Ascending aorta (tissue), 2 donors: ENCODE data around the gene PPFIA3. TPM values are rescaled to one million over a fixed set of nuclear protein-coding genes. Genes with fewer than 3 reads are reported as not detected.

Source experiments
- DNase-seq, 2 donors: peaks; one replicate each; pipeline ENCODE4 v3.0.0-alpha.2; 2019; ENCODE audit warnings: low spot score in 2 of 2
- H3K27ac ChIP-seq, 2 donors: fragments of 200-600 bp; sonication (generic); one replicate each; pipeline ENCODE4 v1.5.1; 2016 to 2017; ENCODE audit warnings: mild to moderate bottlenecking in 1 of 2
- H3K27me3 ChIP-seq: fragments of 200-600 bp; sonication (generic); one replicate; pipeline ENCODE4 v1.5.1; 2017
- H3K36me3 ChIP-seq, 2 donors: fragments of 200-600 bp; sonication (generic); one replicate each; pipeline ENCODE4 v1.5.1; 2016
- H3K4me1 ChIP-seq, 2 donors: fragments of 200-600 bp; sonication (generic); one replicate each; pipeline ENCODE4 v1.5.1; 2016 to 2017; ENCODE audit warnings: mild to moderate bottlenecking in 1 of 2
- H3K4me3 ChIP-seq, 2 donors: fragments of 200-600 bp; sonication (generic); one replicate each; pipeline ENCODE4 v1.5.1; 2016 to 2017; ENCODE audit warnings: mild to moderate bottlenecking in 1 of 2
- H3K9me3 ChIP-seq, 2 donors: fragments of 200-600 bp; sonication (generic); one replicate each; pipeline ENCODE4 v1.5.1; 2016
- intact Hi-C: fragments of 100-400 bp; cut with DNase I; formaldehyde crosslinking; loops from one replicate; pipeline ENCODE4 v1.15.1; 2023
- total RNA-seq: library from RNA; depleted of rRNA; stranded (reverse); fragments of >200 nt; gene quantifications from one replicate; pipeline ENCODE4 v1.1.0, GENCODE V29; 2016
- TF ChIP-seq, protein P1 (sequence below), 3 experiments: fragments of 200-600 bp in 2 of 3; fragments of 450-650 bp in 1 of 3; sonication (generic) in 2 of 3; IDR thresholded peaks; one replicate each; pipeline ENCODE4 v1.5.1; 2016 to 2019; ENCODE audit warnings: antibody characterized with exemption in 3 of 3, mild to moderate bottlenecking in 1 of 3, moderate library complexity in 1 of 3

The PPFIA3 gene
- total RNA-seq, 1 donor from 2014 or later: 33.3 TPM

DNA sequence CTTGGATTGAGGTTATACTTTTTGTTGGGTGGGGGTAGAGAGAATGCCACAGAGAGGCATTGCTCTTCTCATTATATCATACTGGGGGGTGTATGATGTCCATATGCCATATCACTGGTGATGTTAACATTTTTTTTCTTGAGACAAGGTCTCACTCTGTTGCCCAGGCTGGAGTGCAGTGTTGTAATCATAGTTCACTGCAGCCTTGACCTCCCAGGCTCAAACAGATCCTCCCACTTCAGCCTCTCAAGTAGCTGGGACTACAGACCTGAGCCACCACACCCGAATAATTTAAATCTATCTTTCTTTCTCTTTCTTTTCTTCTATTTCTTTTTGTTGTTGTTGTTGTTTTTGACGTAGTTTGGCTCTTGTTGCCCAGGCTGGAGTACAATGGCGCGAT is 39.0 kb upstream of the PPFIA3 start:
- intact Hi-C loops: no loop called here
- H3K4me3 ChIP-seq: no peak overlapping the region
- TF ChIP-seq, protein P1, sequence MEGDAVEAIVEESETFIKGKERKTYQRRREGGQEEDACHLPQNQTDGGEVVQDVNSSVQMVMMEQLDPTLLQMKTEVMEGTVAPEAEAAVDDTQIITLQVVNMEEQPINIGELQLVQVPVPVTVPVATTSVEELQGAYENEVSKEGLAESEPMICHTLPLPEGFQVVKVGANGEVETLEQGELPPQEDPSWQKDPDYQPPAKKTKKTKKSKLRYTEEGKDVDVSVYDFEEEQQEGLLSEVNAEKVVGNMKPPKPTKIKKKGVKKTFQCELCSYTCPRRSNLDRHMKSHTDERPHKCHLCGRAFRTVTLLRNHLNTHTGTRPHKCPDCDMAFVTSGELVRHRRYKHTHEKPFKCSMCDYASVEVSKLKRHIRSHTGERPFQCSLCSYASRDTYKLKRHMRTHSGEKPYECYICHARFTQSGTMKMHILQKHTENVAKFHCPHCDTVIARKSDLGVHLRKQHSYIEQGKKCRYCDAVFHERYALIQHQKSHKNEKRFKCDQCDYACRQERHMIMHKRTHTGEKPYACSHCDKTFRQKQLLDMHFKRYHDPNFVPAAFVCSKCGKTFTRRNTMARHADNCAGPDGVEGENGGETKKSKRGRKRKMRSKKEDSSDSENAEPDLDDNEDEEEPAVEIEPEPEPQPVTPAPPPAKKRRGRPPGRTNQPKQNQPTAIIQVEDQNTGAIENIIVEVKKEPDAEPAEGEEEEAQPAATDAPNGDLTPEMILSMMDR (IDR thresholded peaks at IDR 0.05): no peak
- H3K36me3 ChIP-seq: no peaks in the 10 kb centered on the region
- no peaks in the 10 kb centered on the region for H3K27me3 ChIP-seq
- no peak overlapping the region for H3K27ac ChIP-seq
- no peaks in the 10 kb centered on the region for H3K4me1 ChIP-seq
- no peaks in the 10 kb centered on the region for H3K9me3 ChIP-seq
- no peak for DNase-seq

DNA sequence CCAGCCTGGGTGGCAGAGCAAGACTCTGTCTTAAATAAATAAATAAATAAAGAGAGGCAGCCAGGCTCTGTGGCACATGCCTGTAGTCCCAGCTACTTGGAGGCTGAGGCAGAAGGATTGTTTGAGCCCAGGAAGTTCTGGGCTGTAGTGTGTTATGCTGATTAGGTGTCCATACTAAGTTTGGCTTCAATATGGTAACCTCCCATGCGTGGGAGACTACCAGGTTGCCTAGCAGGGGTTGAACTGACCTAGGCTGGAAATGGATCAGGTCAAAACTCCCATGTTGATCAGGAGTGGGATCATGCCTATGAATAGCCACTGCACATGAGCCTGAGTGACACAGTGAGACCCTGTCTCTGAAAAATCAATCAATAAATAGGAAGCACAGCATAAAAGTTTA is 38.1 kb upstream of the PPFIA3 start:
- H3K9me3 ChIP-seq: no peaks in the 10 kb centered on the region
- H3K27ac ChIP-seq: no peak overlapping the region
- peaks cover 2 to 4% of the 10 kb centered on the region in 2 donors for H3K4me1 ChIP-seq
- DNase-seq: no peak
- no peak overlapping the region for H3K4me3 ChIP-seq
- H3K36me3 ChIP-seq: no peaks in the 10 kb centered on the region
- intact Hi-C loops: no loop called here
- TF ChIP-seq, protein P1 (IDR thresholded peaks at IDR 0.05): no peak
- H3K27me3 ChIP-seq: no peaks in the 10 kb centered on the region

DNA sequence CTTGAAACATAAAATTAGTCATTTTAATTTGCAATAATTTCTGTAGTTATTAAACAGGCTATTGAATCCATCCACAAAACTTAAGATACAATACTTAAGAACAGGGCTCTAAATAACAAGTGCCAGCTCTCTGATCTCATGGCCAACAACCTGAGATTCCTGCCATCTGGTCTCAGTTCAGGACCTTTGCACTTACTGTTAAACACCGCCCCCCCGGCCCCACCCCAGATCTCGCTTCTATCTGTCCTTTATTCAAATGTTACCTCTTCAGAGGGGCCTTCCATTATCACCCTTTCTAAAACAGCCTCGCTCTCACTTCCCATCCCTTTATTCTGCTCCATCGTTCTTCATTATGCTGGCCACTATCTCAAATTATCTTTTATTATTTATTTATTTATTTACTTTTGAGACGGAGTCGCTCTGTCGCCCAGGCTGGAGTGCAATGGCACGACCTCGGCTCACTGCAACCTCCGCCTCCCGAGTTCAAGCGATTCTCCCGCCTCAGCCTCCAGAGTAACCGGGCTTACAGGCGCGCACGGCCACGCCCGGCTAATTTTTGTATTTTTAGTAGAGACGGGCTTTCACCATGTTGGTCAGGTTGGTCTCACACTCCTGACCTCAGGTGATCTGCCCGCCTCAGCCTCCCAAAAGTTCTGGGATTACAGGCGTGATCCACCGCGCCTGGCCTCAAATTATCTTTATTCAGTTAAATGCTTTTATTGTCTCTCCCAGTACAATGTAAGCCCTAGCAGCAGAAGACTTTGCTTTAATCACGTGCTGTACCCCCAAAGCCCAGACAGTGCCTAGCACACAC is 34.9 kb upstream of the PPFIA3 start:
- H3K36me3 ChIP-seq: peaks cover 3 to 17% of the 10 kb centered on the region in 2 donors
- no peaks in the 10 kb centered on the region for H3K27me3 ChIP-seq
- H3K4me1 ChIP-seq: peaks cover 9 to 16% of the 10 kb centered on the region in 2 donors
- H3K9me3 ChIP-seq: no peaks in the 10 kb centered on the region
- no peak for DNase-seq
- TF ChIP-seq, protein P1 (IDR thresholded peaks at IDR 0.05): no peak
- peak overlapping the region; percentile 62 to 83 for H3K27ac ChIP-seq
- intact Hi-C loops: loop anchor here (1.0 kb wide), 1 partner anchor 91 kb away; the partner anchor contains the start of genes GYS1 and RUVBL2
- peak overlapping the region; percentile 78 to 84 for H3K4me3 ChIP-seq

DNA sequence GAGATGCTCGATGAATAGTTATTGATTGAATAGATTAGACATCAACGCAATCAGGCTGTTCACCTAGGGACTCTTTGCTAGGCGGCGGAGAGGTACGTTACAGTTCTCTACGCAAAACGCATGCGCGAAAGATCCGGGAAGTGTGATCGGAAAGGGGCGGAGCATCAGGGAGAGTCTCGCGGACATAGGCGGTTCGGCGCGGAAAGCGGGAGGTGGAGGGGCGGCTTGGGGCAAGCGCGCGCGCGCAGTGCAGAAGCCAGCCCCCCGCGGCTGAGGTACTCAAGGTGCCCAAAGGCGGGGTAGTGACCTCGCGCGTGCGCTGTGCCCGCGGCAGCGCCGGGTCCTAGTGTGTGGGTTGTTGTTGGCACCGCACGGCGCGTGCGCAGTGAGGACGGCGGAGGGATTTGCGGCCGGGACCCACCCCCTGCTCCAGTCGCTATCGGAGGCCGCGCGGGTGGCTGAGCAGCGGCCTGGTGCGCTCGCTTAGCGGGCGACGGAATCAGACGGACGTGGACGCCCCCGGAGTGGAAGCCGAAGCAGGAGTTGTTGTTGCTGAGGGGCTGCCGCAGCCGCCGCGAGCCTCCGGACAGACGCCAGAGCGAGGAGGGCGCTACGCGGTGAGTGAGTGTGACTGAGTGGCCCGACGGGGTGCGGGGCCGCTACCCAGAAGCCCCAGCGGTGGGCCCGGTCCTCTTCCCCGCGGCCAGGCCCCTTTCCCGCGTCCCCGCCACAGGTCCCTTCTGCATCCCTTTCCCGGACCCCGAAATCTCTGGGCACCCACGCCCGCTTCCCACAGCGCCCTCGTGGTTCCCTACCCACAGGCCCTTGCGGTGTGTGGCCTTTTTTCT is 34.1 kb upstream of the PPFIA3 start, which contains the start of gene SNRNP70:
Gene SNRNP70 (plus strand): TSS at position 432 of the 848 bp plus-strand sequence. CDS start 964 bp downstream, outside the sequence.
- peak; percentile 97 to 100 for DNase-seq
- Histone ChIP-seq H3K27ac (peak within 1 kb of the TSS; percentile 81 to 83), H3K36me3 (peaks cover 9 to 23% of the 10 kb centered on the region in 2 donors), H3K4me1 (peaks cover 9 to 16% of the 10 kb centered on the region in 2 donors), H3K9me3 (no peaks in the 10 kb centered on the region), H3K27me3 (no peaks in the 10 kb centered on the region), H3K4me3 (peak within 1 kb of the TSS; percentile 78 to 84)
- TF ChIP-seq, protein P1 (IDR thresholded peaks at IDR 0.05): no peak
- intact Hi-C loops: loop anchor here (1.0 kb wide), 1 partner anchor 92 kb away; the partner anchor contains the start of genes GYS1 and RUVBL2

DNA sequence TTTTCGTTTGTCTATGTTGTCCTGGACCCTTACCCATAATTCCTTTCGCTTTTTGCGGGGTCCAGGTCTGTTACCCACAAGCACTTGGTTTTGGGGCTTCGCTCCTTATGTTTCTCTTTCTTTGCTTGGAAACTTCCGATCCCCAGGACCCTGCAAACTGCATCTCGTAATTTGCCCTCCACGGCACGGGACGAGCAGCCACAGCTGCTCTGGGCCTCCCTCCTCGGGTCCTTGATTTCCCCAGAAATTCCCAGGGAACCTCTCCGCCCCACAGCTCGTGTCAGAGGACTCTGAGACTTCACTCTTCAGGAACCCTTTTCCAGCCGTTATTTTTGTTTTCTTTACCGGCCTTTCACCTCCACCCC is 33.5 kb upstream of the PPFIA3 start:
- intact Hi-C loops: loop anchor here (1.0 kb wide), 1 partner anchor 93 kb away; the partner anchor contains the start of genes GYS1 and RUVBL2
- Histone ChIP-seq H3K27me3 (no peaks in the 10 kb centered on the region), H3K27ac (peak overlapping the region; percentile 81 to 83), H3K4me1 (peaks cover 9 to 16% of the 10 kb centered on the region in 2 donors), H3K4me3 (peak overlapping the region; percentile 78 to 84), H3K9me3 (no peaks in the 10 kb centered on the region), H3K36me3 (peaks cover 16 to 29% of the 10 kb centered on the region in 2 donors)
- TF ChIP-seq, protein P1 (IDR thresholded peaks at IDR 0.05): no peak
- DNase-seq: no peak
